Mucosa of descending colon (tissue), 3 donors: ENCODE measurements around the gene PLEKHA5. TPM values are rescaled to one million over a fixed set of nuclear protein-coding genes. Genes with fewer than 3 reads are reported as not detected.
"Not testable (repeated sequence)": the region's sequence is repeated elsewhere in the genome, so short reads cannot be mapped to it uniquely, and the experiment has no call there.

Experiments used
- ATAC-seq: fragments of 200-7000 bp; cut with Tn5 transposase; one replicate; pipeline ENCODE4 v1.9.1; 2020; ENCODE audit warnings: mild to moderate bottlenecking, moderate library complexity
- DNase-seq, 3 donors: peaks; one replicate each; pipeline ENCODE4 v3.0.0-alpha.2; 2020
- H3K36me3 ChIP-seq: fragments of 200-600 bp; one replicate; pipeline ENCODE4 v1.8.0; 2021; ENCODE audit warnings: low read depth, mild to moderate bottlenecking
- H3K4me1 ChIP-seq: fragments of 200-600 bp; one replicate; pipeline ENCODE4 v1.8.0; 2021; ENCODE audit warnings: low read depth, mild to moderate bottlenecking
- H3K4me3 ChIP-seq: fragments of 200-600 bp; one replicate; pipeline ENCODE4 v1.8.0; 2021; ENCODE audit warnings: mild to moderate bottlenecking
- H3K9me3 ChIP-seq: fragments of 200-600 bp; one replicate; pipeline ENCODE4 v1.8.0; 2021; ENCODE audit warnings: mild to moderate bottlenecking
- CTCF ChIP-seq: fragments of 200-600 bp; IDR thresholded peaks from one replicate; pipeline ENCODE4 v1.8.0; 2022; ENCODE audit warnings: antibody characterized with exemption, mild to moderate bottlenecking
- intact Hi-C, 2 donors: fragments of 100-400 bp; cut with DNase I in 1 of 2; cut with micrococcal nuclease in 1 of 2; formaldehyde crosslinking; loops; one replicate each; pipeline versions ENCODE4 v1.11.0 to v1.11.1; 2022; cut with DNase I, micrococcal nuclease
- total RNA-seq, 3 donors: library from RNA; stranded (reverse); fragmentation: NEBNext Ultra II Directional in 2 of 3; extraction: Animal tissue kit (Norgen Biotek cat#: 25700) in 2 of 3; gene quantifications; one replicate each; pipeline versions ENCODE4 v1.2.1 to v1.2.4, GENCODE V29; 2021 to 2023
- donor health status: DM: no; HTN: no; CAD: no; lungs with moderate emphysema.
- donor health status: DM: no; HTN: no; CAD: no.
- donor health status: DM: no; HTN: yes; CAD: no.

The PLEKHA5 gene
- total RNA-seq, 3 donors from 2014 or later: 29.6 to 47.9 (median 36.5) TPM

- H3K4me1 ChIP-seq: no peaks in the 10 kb centered on the region
- no peak for TF ChIP-seq CTCF
- no peaks in the 10 kb centered on the region for H3K36me3 ChIP-seq
- intact Hi-C loops: no loop called here
- ATAC-seq: no peak
- H3K4me3 ChIP-seq: no peak overlapping the region
- no peak for DNase-seq
- no peaks in the 10 kb centered on the region for H3K9me3 ChIP-seq
Observed at GRCh38 chr12:19411234-19412204, 282.0 kb downstream of the PLEKHA5 start.

- intact Hi-C loops: no loop called here
- Histone ChIP-seq H3K4me1 (no peaks in the 10 kb centered on the region), H3K36me3 (no peaks in the 10 kb centered on the region), H3K4me3 (no peak overlapping the region), H3K9me3 (no peaks in the 10 kb centered on the region)
- no peak for TF ChIP-seq CTCF
- ATAC-seq: no peak
- no peak for DNase-seq
Observed at GRCh38 chr12:19412844-19413243, 283.3 kb downstream of the PLEKHA5 start.

- intact Hi-C loops, H3K4me1 ChIP-seq, ATAC-seq, H3K9me3 ChIP-seq, H3K4me3 ChIP-seq, DNase-seq, H3K36me3 ChIP-seq: not testable (repeated sequence)
Observed at GRCh38 chr12:19413582-19413981, 284.0 kb downstream of the PLEKHA5 start.

GRCh38 chr12:19415563-19415962 is 286.0 kb downstream of the PLEKHA5 start:
- no peaks in the 10 kb centered on the region for H3K36me3 ChIP-seq
- DNase-seq (no peak), ATAC-seq (no peak)
- intact Hi-C loops: no loop called here
- TF ChIP-seq CTCF: no peak
- H3K4me1 ChIP-seq: no peaks in the 10 kb centered on the region
- no peaks in the 10 kb centered on the region for H3K9me3 ChIP-seq
- no peak overlapping the region for H3K4me3 ChIP-seq

- Histone ChIP-seq H3K36me3 (no peaks in the 10 kb centered on the region), H3K4me1 (no peaks in the 10 kb centered on the region), H3K9me3 (no peaks in the 10 kb centered on the region), H3K4me3 (no peak overlapping the region)
- no peak for TF ChIP-seq CTCF
- ATAC-seq (no peak), DNase-seq (no peak)
- intact Hi-C loops: no loop called here
Observed at GRCh38 chr12:19419086-19419485, 289.6 kb downstream of the PLEKHA5 start.

- Histone ChIP-seq H3K9me3 (no peaks in the 10 kb centered on the region), H3K4me3 (no peak overlapping the region), H3K4me1 (no peaks in the 10 kb centered on the region), H3K36me3 (no peaks in the 10 kb centered on the region)
- intact Hi-C loops: no loop called here
- no peak for TF ChIP-seq CTCF
- DNase-seq (no peak), ATAC-seq (no peak)
Observed at GRCh38 chr12:19421503-19422282, 292.2 kb downstream of the PLEKHA5 start.
